Stimulated activated CD4-positive, alpha-beta T cell treated with anti-CD3 and anti-CD28 coated beads, Interleukin-12 subunit alpha, Interleukin-12 subunit beta, amount 100 ng/mL, for 48 hours (primary cell): ENCODE results near the gene EMX2.

Source experiments
- DNase-seq, 3 donors: peaks; one replicate each; pipeline ENCODE4 v3.0.0-alpha.2; 2020; ENCODE audit warnings: low read depth in 2 of 3, low spot score in 1 of 3

Gene EMX2

GRCh38 chr10:117543225-117544003, 868 bp downstream of the EMX2 start:
- DNase-seq, result peak in 1 of 3 donors; percentile 30

GRCh38 chr10:117544004-117544701, 1.6 kb downstream of the EMX2 start:
- DNase-seq, result no peak

GRCh38 chr10:117544711-117545140, 2.2 kb downstream of the EMX2 start:
- no peak for DNase-seq

GRCh38 chr10:117545141-117546019, 2.8 kb downstream of the EMX2 start:
- DNase-seq, result no peak

- no peak for DNase-seq
These were observed 3.6 kb downstream of the EMX2 start for GRCh38 chr10:117546020-117546580.

GRCh38 chr10:117546581-117547015, 4.1 kb downstream of the EMX2 start:
- no peak for DNase-seq

- no peak for DNase-seq
These were observed 4.6 kb downstream of the EMX2 start for GRCh38 chr10:117547016-117547715.

GRCh38 chr10:117547716-117548668, 5.4 kb downstream of the EMX2 start:
- no peak for DNase-seq

- no peak for DNase-seq
These were observed 6.6 kb downstream of the EMX2 start for GRCh38 chr10:117549100-117549585.

- DNase-seq, result no peak
These were observed 7.5 kb downstream of the EMX2 start for GRCh38 chr10:117550076-117550475.

- DNase-seq, result no peak
These were observed 8.2 kb downstream of the EMX2 start for GRCh38 chr10:117550599-117551329.

GRCh38 chr10:117551330-117552155, 9.0 kb downstream of the EMX2 start:
- DNase-seq, result no peak

- DNase-seq, result no peak
These were observed 9.6 kb downstream of the EMX2 start for GRCh38 chr10:117552156-117552631.

GRCh38 chr10:117552701-117553141, 10.2 kb downstream of the EMX2 start:
- DNase-seq, result no peak

- DNase-seq, result no peak
These were observed 10.7 kb downstream of the EMX2 start for GRCh38 chr10:117553142-117553814.

GRCh38 chr10:117553815-117554172, 11.2 kb downstream of the EMX2 start:
- no peak for DNase-seq

GRCh38 chr10:117554241-117554814, 11.8 kb downstream of the EMX2 start:
- DNase-seq, result no peak
